ENCODE measurements around the gene LNPK. TPM values are rescaled to one million over a fixed set of nuclear protein-coding genes. Genes with fewer than 3 reads are reported as not detected.

LNPK gene, protein sequence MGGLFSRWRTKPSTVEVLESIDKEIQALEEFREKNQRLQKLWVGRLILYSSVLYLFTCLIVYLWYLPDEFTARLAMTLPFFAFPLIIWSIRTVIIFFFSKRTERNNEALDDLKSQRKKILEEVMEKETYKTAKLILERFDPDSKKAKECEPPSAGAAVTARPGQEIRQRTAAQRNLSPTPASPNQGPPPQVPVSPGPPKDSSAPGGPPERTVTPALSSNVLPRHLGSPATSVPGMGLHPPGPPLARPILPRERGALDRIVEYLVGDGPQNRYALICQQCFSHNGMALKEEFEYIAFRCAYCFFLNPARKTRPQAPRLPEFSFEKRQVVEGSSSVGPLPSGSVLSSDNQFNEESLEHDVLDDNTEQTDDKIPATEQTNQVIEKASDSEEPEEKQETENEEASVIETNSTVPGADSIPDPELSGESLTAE
- 34.2 and 36.4 TPM in 2 replicates for total RNA-seq
- long read RNA-seq, full-length matches to known transcripts, result 52 of 84 reads
- long read RNA-seq, partial matches to known transcripts, result 7 of 84 reads
- long read RNA-seq, other reads (novel, unspliced or antisense), result 25 of 84 reads

DNA sequence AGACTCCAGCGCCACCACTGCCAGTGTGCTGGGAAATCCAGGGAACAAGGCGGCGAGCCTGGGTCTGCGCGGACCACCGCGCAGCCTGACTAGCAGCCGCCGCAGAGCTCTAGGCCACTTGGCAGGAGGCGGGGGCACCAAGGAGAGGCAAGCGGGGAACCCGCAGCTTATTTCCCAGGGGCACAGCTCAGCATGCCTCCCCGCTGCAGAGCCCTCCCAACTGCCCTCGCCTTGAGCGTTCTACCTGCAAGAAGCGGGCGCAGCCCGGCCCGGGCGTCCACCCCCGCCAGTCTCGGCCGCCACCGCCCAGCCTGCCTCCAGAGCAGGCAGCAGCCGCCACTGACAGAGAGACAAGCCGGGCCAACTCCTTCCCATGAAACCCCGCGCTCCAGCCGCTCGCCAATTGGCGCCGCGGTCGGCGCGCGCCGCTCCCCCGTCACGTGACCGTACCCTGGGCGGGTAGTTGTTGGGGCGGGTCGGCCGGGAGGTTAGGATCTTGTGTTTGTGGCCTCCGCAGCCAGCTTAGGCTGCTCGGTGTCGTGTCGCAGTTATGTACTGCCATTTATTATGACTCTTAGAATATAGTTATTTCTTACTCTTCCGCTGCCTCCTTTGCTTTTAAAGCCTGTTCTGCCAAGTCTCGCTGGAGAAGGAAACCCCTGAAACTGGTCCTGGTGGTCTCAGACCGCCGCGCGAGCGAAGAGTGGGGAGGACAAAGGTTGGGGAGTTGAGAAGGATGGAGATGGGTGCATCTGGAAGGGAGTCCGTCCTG, at the start of gene LNPK:
TSS of gene LNPK (minus strand) at position 352 of the 772 bp plus-strand sequence. CDS start 6,683 bp downstream, outside the sequence.
- Mint-ChIP-seq H3K27me3 (ENCODE audit: low read depth) (no peaks in the 10 kb centered on the region), H3K36me3 (ENCODE audit: low read depth) (no peaks in the 10 kb centered on the region), H3K9me3 (no peaks in the 10 kb centered on the region), H3K4me1 (peaks cover 43% of the 10 kb centered on the region), H3K4me3 (peak within 1 kb of the TSS; percentile 93), H3K27ac (ENCODE audit: unreplicated experiment) (peak within 1 kb of the TSS; percentile 90)
- peak; percentile 91 for DNase-seq (ENCODE audit: low read depth, low spot score)
- TF ChIP-seq, protein P1, sequence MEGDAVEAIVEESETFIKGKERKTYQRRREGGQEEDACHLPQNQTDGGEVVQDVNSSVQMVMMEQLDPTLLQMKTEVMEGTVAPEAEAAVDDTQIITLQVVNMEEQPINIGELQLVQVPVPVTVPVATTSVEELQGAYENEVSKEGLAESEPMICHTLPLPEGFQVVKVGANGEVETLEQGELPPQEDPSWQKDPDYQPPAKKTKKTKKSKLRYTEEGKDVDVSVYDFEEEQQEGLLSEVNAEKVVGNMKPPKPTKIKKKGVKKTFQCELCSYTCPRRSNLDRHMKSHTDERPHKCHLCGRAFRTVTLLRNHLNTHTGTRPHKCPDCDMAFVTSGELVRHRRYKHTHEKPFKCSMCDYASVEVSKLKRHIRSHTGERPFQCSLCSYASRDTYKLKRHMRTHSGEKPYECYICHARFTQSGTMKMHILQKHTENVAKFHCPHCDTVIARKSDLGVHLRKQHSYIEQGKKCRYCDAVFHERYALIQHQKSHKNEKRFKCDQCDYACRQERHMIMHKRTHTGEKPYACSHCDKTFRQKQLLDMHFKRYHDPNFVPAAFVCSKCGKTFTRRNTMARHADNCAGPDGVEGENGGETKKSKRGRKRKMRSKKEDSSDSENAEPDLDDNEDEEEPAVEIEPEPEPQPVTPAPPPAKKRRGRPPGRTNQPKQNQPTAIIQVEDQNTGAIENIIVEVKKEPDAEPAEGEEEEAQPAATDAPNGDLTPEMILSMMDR (conservative IDR thresholded peaks at IDR 0.05), result no peak

DNA sequence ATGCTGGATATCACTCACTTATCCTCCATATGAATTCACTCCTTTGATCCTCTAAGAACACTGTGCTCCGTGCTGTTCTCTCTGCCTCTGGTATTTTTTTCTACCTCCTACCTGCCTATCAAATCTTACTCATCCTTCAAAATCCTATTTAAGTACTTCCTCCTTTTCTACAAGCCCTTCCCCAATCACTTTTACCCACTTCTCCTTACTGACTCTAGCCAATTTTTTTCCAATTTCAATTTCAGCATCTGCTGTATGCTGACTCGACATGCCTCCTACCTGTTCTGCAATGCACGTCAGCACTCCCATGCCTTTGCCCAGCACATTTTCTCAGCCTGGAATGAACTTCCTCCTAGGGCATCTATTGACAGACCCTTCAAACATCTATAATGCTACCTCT, 37.3 kb upstream of the LNPK start:
- Mint-ChIP-seq H3K27ac (ENCODE audit: unreplicated experiment) (no peak overlapping the region), H3K27me3 (ENCODE audit: low read depth) (peaks cover 26% of the 10 kb centered on the region), H3K36me3 (ENCODE audit: low read depth) (no peaks in the 10 kb centered on the region)

DNA sequence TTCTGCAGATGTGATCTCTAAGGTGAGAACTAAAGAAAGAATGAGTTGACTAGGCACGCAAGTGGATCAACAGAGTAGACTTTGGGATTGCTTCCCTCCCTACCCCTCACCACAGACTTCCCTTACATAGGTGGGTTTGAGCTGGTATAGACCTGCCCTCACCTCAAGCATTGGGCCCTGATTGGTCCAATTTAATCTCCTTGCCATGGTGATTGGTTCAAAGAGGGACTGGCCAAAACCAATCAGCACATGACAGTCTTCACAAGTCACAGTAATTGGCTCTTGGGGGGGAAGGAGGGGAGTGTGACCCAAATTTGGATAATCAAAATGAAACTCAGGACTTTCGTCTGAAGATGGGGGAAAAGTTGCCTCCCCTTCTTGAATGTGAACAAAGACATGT, 36.6 kb upstream of the LNPK start:
- TF ChIP-seq, protein P1 (conservative IDR thresholded peaks at IDR 0.05), result no peak
- Mint-ChIP-seq H3K27me3 (ENCODE audit: low read depth) (peaks cover 26% of the 10 kb centered on the region), H3K27ac (ENCODE audit: unreplicated experiment) (no peak overlapping the region), H3K4me3 (no peak overlapping the region), H3K4me1 (no peaks in the 10 kb centered on the region), H3K36me3 (ENCODE audit: low read depth) (no peaks in the 10 kb centered on the region), H3K9me3 (no peaks in the 10 kb centered on the region)
- no peak for DNase-seq (ENCODE audit: low read depth, low spot score)

More for the DNA sequence above, 37.3 kb upstream of the LNPK start:
- DNase-seq (ENCODE audit: low read depth, low spot score), result no peak
- TF ChIP-seq, protein P1 (conservative IDR thresholded peaks at IDR 0.05), result no peak
- no peaks in the 10 kb centered on the region for H3K9me3 Mint-ChIP-seq
- H3K4me1 Mint-ChIP-seq, result no peaks in the 10 kb centered on the region
- H3K4me3 Mint-ChIP-seq, result no peak overlapping the region

DNA sequence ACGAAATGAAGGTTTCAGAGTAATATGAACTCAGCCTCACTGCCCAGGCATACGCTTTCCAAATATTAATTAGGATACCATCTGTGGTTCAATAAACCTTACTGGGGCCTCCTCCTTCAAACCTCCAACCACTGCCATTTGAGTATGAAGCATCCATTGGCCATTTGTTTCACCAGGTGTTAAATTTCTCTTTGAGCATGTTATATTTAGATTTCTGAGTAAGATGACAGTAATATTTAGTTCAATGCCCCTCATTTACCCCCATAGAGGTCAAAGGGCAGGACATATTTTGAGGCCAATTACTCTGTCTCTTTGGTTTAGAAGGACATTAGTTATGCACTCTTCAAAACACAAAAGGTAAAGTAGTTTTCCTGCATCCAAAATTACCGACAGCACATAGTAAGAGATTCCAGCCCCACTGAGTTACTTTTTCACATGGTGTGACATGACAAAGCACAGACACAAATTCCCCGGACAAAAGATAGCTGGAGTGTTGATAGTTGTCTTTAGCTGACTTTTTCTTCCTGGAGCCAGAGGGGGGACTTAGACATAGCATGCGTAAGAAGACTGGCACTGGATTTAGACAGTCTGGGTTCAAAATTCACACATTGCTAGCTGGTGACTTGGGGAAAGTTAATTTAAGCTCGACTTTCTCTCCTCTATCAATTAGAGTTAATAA, 33.1 kb upstream of the LNPK start:
- Mint-ChIP-seq H3K9me3 (no peaks in the 10 kb centered on the region), H3K4me1 (no peaks in the 10 kb centered on the region), H3K36me3 (ENCODE audit: low read depth) (no peaks in the 10 kb centered on the region), H3K27me3 (ENCODE audit: low read depth) (peaks cover 21% of the 10 kb centered on the region), H3K27ac (ENCODE audit: unreplicated experiment) (no peak overlapping the region), H3K4me3 (no peak overlapping the region)
- TF ChIP-seq, protein P1 (conservative IDR thresholded peaks at IDR 0.05), result no peak
- no peak for DNase-seq (ENCODE audit: low read depth, low spot score)

DNA sequence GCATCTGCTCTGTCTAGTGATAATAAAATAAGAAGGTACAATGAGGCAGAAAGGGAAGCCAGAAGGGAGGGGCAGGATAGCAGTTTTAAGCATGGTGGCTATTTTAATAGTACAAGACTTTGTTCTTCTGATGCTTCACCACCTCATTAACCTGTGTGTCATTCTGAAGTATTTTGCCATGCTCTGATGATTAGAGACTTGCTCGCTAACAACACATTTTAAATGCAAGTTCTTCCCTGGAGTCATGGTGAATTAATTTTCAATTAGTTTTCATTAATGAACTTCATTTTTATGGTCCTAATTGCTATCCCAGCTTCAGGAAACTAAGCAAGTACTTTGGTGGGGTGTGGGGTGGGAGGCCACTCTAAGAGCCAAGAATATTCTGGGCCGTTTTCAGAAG, 25.7 kb upstream of the LNPK start:
- DNase-seq (ENCODE audit: low read depth, low spot score), result no peak
- Mint-ChIP-seq H3K4me1 (no peaks in the 10 kb centered on the region), H3K9me3 (no peaks in the 10 kb centered on the region), H3K27me3 (ENCODE audit: low read depth) (peaks cover 15% of the 10 kb centered on the region), H3K4me3 (no peak overlapping the region), H3K27ac (ENCODE audit: unreplicated experiment) (no peak overlapping the region), H3K36me3 (ENCODE audit: low read depth) (no peaks in the 10 kb centered on the region)
- TF ChIP-seq, protein P1 (conservative IDR thresholded peaks at IDR 0.05), result no peak
